Liver (tissue), 3 donors: Measurements from ENCODE around the gene TSPAN12.

Experiments used
- CTCF ChIP-seq: fragments of 150-350 bp; IDR thresholded peaks from 2 replicates; pipeline ENCODE4 v1.5.1; 2017; ENCODE audit warnings: improper control_type of control experiment, low read depth, low read length; ENCODE audit not compliant: missing input control
- EGR1 ChIP-seq, 2 donors: IDR thresholded peaks; 2 replicates each; pipeline ENCODE4 v1.6.1; 2016 to 2018; ENCODE audit warnings: antibody characterized with exemption in 2 of 2, low read depth in 2 of 2
- FOXA1 ChIP-seq: IDR thresholded peaks from 2 replicates; pipeline ENCODE4 v1.6.1; 2016; ENCODE audit warnings: antibody characterized with exemption
- FOXA2 ChIP-seq: IDR thresholded peaks from 2 replicates; pipeline ENCODE4 v1.6.1; 2016; ENCODE audit warnings: antibody characterized with exemption
- GABPA ChIP-seq, 2 donors: IDR thresholded peaks in 1 of 2; conservative IDR thresholded peaks in 1 of 2; 2 replicates each; pipeline ENCODE4 v1.6.1; 2016; ENCODE audit warnings: antibody characterized with exemption in 2 of 2, mild to moderate bottlenecking in 1 of 2, moderate library complexity in 1 of 2
- JUND ChIP-seq, 2 donors: IDR thresholded peaks; 2 replicates each; pipeline ENCODE4 v1.6.1; 2016; ENCODE audit warnings: antibody characterized with exemption in 2 of 2
- RAD21 ChIP-seq, 2 donors: IDR thresholded peaks; 2 replicates each; pipeline ENCODE4 v1.6.1; 2016; ENCODE audit warnings: antibody characterized with exemption in 2 of 2, mild to moderate bottlenecking in 2 of 2
- SP1 ChIP-seq: IDR thresholded peaks from 2 replicates; pipeline ENCODE4 v1.6.1; 2018; ENCODE audit warnings: antibody characterized with exemption, mild to moderate bottlenecking
- TAF1 ChIP-seq: conservative IDR thresholded peaks from 2 replicates; pipeline ENCODE4 v1.6.1; 2016; ENCODE audit warnings: antibody characterized with exemption, mild to moderate bottlenecking
- YY1 ChIP-seq: IDR thresholded peaks from 2 replicates; pipeline ENCODE4 v1.6.1; 2016; ENCODE audit warnings: antibody characterized with exemption, mild to moderate bottlenecking
- TF ChIP-seq, protein P1 (sequence below): IDR thresholded peaks from 2 replicates; pipeline ENCODE4 v1.6.1; 2016; ENCODE audit warnings: antibody characterized with exemption
- TF ChIP-seq, protein P2 (sequence below): IDR thresholded peaks from 2 replicates; pipeline ENCODE4 v1.6.1; 2016; ENCODE audit warnings: antibody characterized with exemption
- donor health status: healthy.
- donor health status: healthy.

DNA sequence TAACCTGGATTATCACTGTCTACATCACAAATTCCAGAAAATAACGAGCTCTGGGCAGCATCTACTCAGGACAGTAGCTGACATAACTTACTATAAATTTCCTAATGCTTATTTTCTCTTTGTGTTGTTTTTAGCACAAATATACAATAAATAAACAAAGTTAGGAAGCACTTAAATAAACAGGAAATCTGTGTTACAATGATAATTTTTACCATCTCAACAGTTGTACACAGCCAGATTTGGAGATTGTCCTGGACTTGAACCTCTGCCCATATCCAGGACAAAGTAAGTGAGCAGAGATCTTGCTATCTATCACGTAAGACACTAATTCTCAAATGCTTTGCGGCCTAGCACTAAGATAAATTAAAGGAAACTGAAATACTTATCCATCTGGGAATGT lies 48.7 kb downstream of the TSPAN12 start:
- TF ChIP-seq CTCF (no peak), FOXA1 (no peak), RAD21 (IDR thresholded peaks at IDR 0.05) (no peak), JUND (IDR thresholded peaks at IDR 0.05) (no peak), EGR1 (IDR thresholded peaks at IDR 0.05; ENCODE audit: low read depth in 2 of 2) (no peak), YY1 (no peak), FOXA2 (no peak), GABPA (IDR thresholded peaks at IDR 0.05 in 1 of 2, conservative IDR thresholded peaks at IDR 0.05 in 1 of 2) (no peak), TAF1 (no peak), SP1 (no peak)
- TF ChIP-seq, protein P1, sequence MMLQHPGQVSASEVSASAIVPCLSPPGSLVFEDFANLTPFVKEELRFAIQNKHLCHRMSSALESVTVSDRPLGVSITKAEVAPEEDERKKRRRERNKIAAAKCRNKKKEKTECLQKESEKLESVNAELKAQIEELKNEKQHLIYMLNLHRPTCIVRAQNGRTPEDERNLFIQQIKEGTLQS = no peak
- TF ChIP-seq, protein P2, sequence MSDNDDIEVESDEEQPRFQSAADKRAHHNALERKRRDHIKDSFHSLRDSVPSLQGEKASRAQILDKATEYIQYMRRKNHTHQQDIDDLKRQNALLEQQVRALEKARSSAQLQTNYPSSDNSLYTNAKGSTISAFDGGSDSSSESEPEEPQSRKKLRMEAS = no peak
